ENCODE measurements around the gene CCL26. TPM values are rescaled to one million over a fixed set of nuclear protein-coding genes. Genes with fewer than 3 reads are reported as not detected.
"Not testable (repeated sequence)": the region's sequence is repeated elsewhere in the genome, so short reads cannot be mapped to it uniquely, and the experiment has no call there.

The CCL26 gene
- total and polyA plus RNA-seq, 10 donors = 0.35 to 0.41 TPM; not detected in 8

DNA sequence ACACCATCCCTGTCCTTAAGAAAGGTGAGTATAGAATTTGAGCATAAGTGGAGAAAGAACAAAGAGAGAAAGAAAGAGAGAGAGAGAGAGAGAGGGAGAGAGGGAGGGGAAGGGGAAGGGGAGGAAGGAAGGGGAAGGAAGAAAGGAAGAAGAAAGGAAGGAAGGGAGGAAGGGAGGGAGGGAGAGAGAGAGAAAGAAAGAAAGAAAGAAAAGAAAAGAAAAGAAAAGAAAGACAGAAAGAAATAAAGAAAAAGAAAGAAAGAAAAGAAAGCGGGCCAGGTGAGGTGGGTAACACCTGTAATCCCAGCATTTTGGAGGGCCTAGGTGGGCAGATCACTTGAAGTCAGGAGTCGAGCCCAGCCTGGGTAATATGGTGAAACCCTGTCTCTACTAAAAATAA is 21.7 kb upstream of the CCL26 start:
- intact Hi-C loops (cut with DNase I; ENCODE audit: low total_unique reads) = no loop called here
- no peak overlapping the region for H3K4me3 ChIP-seq
- peaks cover 0 to 10% (median 0%) of the 10 kb centered on the region in 7 donors for H3K27me3 ChIP-seq (replicated peaks in 1 of 7)
- no peak for TF ChIP-seq POLR2AphosphoS5 (IDR thresholded peaks at IDR 0.05)
- no peak for TF ChIP-seq POLR2A (IDR thresholded peaks at IDR 0.05)
- TF ChIP-seq, protein P1, sequence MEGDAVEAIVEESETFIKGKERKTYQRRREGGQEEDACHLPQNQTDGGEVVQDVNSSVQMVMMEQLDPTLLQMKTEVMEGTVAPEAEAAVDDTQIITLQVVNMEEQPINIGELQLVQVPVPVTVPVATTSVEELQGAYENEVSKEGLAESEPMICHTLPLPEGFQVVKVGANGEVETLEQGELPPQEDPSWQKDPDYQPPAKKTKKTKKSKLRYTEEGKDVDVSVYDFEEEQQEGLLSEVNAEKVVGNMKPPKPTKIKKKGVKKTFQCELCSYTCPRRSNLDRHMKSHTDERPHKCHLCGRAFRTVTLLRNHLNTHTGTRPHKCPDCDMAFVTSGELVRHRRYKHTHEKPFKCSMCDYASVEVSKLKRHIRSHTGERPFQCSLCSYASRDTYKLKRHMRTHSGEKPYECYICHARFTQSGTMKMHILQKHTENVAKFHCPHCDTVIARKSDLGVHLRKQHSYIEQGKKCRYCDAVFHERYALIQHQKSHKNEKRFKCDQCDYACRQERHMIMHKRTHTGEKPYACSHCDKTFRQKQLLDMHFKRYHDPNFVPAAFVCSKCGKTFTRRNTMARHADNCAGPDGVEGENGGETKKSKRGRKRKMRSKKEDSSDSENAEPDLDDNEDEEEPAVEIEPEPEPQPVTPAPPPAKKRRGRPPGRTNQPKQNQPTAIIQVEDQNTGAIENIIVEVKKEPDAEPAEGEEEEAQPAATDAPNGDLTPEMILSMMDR (IDR thresholded peaks at IDR 0.05 in 8 of 11, conservative IDR thresholded peaks at IDR 0.05 in 3 of 11) = no peak
- no peak for DNase-seq
- WGBS, 5 donors = 85 to 90% (median 86%) methylated on average over 2 of the region's 2 CpGs
- H3K36me3 ChIP-seq = no peaks in the 10 kb centered on the region
- H3K27ac ChIP-seq = no peak overlapping the region
- peaks cover 0 to 29% (median 5%) of the 10 kb centered on the region in 6 donors for H3K4me1 ChIP-seq
- H3K9me3 ChIP-seq = no peaks in the 10 kb centered on the region

- H3K36me3 ChIP-seq; H3K4me3 ChIP-seq; H3K27ac ChIP-seq; H3K9me3 ChIP-seq; intact Hi-C loops (cut with DNase I; ENCODE audit: low total_unique reads); DNase-seq: not testable (repeated sequence)
- 89 to 98% (median 95%) methylated on average over 5 of the region's 5 CpGs for WGBS, 5 donors
- Histone ChIP-seq H3K4me1 (peaks cover 0 to 29% (median 5%) of the 10 kb centered on the region in 6 donors), H3K27me3 (replicated peaks in 1 of 7) (peaks cover 0 to 10% (median 0%) of the 10 kb centered on the region in 7 donors)
Measured at GRCh38 chr7:75792567-75792966, 20.6 kb upstream of the CCL26 start.

DNA sequence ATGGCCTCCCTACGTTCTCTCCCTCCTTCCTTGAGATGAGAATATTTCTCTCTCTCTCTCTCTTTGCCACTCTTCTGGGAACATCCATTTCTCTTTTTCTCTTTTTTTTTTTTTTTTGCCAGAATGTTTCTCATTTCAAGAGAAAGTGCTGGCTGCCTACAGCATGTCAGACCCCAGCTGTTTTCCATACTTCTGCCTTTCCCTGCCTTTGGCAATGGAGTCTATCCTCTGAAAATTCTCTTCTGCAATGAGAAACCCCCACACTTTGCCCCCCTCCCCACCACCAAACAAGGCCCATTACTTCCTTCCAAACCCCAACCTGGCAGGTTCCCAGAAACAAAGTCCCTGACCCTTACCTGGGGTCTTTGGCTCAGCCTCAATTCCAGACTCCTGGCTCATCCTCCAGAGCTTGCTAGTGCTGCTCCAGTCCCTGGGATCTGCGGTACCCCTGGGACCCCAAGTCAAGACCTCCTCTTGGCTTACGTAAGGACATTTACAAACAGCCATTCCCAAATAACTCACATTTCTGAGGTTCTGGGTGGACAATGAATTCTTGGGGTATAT is 17.4 kb upstream of the CCL26 start:
- Histone ChIP-seq H3K4me3 (no peak overlapping the region), H3K27me3 (replicated peaks in 1 of 7) (no peaks in the 10 kb centered on the region), H3K9me3 (no peaks in the 10 kb centered on the region), H3K4me1 (peaks cover 0 to 7% (median 2%) of the 10 kb centered on the region in 6 donors), H3K27ac (no peak overlapping the region), H3K36me3 (no peaks in the 10 kb centered on the region)
- 78 to 100% (median 90%) methylated on average over 3 of the region's 3 CpGs for WGBS, 5 donors
- DNase-seq = no peak
- TF ChIP-seq POLR2AphosphoS5 (IDR thresholded peaks at IDR 0.05) (no peak), POLR2A (IDR thresholded peaks at IDR 0.05) (no peak)
- TF ChIP-seq, protein P1 (IDR thresholded peaks at IDR 0.05 in 8 of 11, conservative IDR thresholded peaks at IDR 0.05 in 3 of 11) = no peak
- intact Hi-C loops (cut with DNase I; ENCODE audit: low total_unique reads) = no loop called here

DNA sequence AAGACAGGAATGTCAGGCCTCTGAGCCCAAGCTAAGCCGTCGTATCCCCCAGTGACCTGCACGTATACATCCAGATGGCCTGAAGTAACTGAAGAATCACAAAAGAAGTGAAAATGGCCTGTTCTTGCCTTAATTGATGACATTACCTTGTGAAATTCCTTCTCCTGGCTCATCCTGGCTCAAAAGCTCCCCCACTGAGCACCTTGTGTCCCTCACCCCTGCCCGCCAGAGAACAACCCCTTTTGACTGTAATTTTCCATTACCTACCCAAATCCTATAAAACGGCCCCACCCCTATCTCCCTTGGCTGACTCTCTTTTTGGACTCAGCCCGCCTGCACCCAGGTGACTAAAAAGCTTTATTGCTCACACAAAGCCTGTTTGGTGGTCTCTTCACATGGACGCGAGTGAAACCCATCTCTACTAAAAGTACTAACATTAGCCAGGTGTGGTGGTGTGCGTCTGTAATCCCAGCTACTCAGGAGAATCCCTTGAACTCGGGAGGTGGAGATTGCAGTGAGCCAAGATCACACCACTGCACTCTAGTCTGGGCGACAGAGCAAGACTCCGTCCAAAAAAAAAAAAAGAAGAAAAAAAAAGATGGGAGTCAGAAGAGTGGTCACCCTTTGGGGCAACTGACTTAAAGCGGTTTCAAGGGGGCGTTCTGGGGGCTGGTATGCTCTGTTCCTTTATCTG is 16.3 kb upstream of the CCL26 start:
- intact Hi-C loops (cut with DNase I; ENCODE audit: low total_unique reads) = not testable (repeated sequence)

DNA sequence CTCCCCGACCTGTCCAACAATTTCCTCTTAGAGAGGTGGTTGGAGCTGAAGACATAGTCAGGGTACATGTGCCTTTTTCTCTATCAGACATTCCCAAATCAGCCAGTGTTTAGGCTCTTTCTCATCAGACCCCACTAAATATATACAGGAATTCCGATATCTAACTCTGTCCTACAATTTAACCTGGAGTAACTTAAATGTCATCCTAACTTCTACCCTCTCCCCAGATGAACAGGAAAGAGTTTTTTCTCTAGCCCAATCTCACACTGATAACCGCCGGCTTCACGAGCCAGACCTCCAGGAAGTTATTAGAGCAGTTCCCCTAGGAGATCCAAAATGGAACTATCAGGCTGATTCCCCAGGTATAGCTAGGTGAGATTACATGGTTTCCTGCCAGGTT is 11.0 kb upstream of the CCL26 start:
- 79 to 86% (median 82%) methylated on average over 5 of the region's 5 CpGs for WGBS, 5 donors
- H3K4me1 ChIP-seq; H3K9me3 ChIP-seq; H3K27me3 ChIP-seq (replicated peaks in 1 of 7); intact Hi-C loops (cut with DNase I; ENCODE audit: low total_unique reads); H3K36me3 ChIP-seq; H3K27ac ChIP-seq; H3K4me3 ChIP-seq; DNase-seq: not testable (repeated sequence)

More for the DNA sequence above, 16.3 kb upstream of the CCL26 start:
- not testable (repeated sequence) for H3K36me3 ChIP-seq; H3K4me1 ChIP-seq; H3K4me3 ChIP-seq; H3K9me3 ChIP-seq; H3K27me3 ChIP-seq (replicated peaks in 1 of 7); DNase-seq; H3K27ac ChIP-seq
- WGBS, 5 donors = 80 to 85% (median 81%) methylated on average over 14 of the region's 14 CpGs

DNA sequence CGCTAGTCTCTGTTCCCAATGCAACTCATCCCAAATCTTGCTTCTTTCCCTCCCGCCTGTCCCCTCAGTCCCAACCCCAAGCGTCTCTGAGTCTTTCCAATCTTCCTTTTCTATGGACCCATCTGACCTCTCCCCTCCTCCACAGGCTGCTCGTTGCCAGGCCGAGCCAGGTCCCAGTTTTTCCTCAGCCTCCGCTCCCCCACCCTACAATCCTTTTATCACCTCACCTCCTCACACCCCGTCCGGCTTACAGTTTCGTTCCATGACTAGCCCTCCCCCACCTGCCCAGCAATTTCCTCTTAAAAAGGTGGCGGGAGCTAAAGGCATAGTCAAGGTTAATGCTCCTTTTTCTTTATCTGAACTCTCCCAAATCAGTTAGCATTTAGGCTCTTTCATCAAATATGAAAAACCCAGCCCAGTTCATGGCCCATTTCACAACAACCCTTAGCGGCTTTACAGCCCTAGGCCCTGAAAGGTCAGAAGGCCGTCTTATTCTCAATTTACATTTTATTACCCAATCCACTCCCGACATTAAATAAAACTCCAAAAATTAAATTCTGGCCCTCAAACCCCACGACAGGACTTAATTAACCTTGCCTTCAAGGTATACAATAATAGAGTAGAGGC is 8.7 kb upstream of the CCL26 start:
- intact Hi-C loops (cut with DNase I; ENCODE audit: low total_unique reads); H3K36me3 ChIP-seq; H3K4me1 ChIP-seq; H3K9me3 ChIP-seq; DNase-seq; H3K27me3 ChIP-seq (replicated peaks in 1 of 7); H3K4me3 ChIP-seq; H3K27ac ChIP-seq: not testable (repeated sequence)
- WGBS, 5 donors = 72 to 85% (median 78%) methylated on average over 14 of the region's 14 CpGs

GRCh38 chr7:75779516-75779915 is 7.5 kb upstream of the CCL26 start:
- H3K4me3 ChIP-seq; H3K36me3 ChIP-seq; H3K27ac ChIP-seq; intact Hi-C loops (cut with DNase I; ENCODE audit: low total_unique reads); H3K27me3 ChIP-seq (replicated peaks in 1 of 7); H3K4me1 ChIP-seq; H3K9me3 ChIP-seq; DNase-seq: not testable (repeated sequence)
- 87 to 91% (median 88%) methylated on average over 11 of the region's 11 CpGs for WGBS, 5 donors

- H3K4me3 ChIP-seq; H3K9me3 ChIP-seq; DNase-seq; H3K36me3 ChIP-seq; intact Hi-C loops (cut with DNase I; ENCODE audit: low total_unique reads); H3K27me3 ChIP-seq (replicated peaks in 1 of 7); H3K4me1 ChIP-seq; H3K27ac ChIP-seq: not testable (repeated sequence)
- WGBS, 5 donors = 70 to 83% (median 78%) methylated on average over 11 of the region's 11 CpGs
Measured at GRCh38 chr7:75779035-75779434, 7.0 kb upstream of the CCL26 start.
